ENCODE results near the gene TBX3.

TBX3 gene

DNA sequence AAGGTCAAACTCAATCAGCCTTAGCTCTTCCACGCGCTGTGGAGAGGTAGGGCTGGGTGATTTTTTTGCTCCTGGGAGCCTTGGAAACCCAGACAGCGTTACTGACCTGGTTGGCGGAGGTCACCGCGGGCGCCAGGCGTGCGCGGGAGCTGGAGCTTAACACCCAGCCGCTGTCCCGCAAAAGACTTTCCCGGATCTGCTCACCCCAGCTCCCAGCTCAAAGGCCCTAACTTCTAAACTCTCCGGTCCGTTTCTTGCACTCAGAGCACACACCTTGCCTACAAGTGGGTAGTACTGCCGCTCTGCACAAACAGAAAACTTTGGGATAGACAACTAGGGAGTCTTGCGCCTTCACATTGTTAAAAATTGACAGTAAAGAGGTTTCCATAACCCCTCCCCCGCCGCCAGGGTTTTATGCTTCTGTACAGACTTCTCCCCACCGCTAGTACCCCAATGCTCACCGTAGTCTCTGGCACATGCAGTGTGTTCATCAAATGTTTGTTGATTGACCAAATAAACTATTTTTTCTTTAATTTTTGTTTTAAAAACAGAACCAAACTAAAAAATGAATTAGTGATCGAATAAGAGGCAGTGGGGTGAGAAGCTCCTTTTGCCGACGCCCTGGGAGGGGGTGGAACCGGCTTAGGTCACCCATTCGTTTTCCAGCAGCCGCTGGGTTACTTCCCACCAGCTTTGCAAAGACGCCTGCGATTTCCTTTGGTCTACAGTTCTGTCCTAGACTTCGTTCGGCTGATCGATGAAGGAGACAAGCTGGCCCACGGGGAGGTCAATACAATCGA is 12.7 kb upstream of the TBX3 start:
- no peak for DNase-seq

DNA sequence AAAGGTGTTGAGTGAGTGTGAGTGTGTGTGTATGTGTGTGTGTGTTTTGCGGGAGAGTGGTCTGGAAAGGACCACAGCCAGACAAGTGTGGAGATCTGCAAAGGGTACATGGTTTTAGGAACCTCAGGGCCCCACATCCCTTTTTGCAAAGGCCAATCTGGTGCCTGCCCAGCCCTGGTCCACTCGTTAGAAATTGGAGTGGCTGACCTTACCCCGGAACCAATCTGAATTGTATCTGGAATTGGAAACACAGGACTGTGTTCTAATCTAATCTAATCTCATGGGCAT is 11.3 kb upstream of the TBX3 start:
- DNase-seq, result no peak

GRCh38 chr12:114694436-114695304 is 10.7 kb upstream of the TBX3 start:
- no peak for DNase-seq

- DNase-seq, result no peak
Measured at GRCh38 chr12:114693532-114693931, 9.6 kb upstream of the TBX3 start.

- no peak for DNase-seq
Measured at GRCh38 chr12:114693059-114693531, 9.1 kb upstream of the TBX3 start.

DNA sequence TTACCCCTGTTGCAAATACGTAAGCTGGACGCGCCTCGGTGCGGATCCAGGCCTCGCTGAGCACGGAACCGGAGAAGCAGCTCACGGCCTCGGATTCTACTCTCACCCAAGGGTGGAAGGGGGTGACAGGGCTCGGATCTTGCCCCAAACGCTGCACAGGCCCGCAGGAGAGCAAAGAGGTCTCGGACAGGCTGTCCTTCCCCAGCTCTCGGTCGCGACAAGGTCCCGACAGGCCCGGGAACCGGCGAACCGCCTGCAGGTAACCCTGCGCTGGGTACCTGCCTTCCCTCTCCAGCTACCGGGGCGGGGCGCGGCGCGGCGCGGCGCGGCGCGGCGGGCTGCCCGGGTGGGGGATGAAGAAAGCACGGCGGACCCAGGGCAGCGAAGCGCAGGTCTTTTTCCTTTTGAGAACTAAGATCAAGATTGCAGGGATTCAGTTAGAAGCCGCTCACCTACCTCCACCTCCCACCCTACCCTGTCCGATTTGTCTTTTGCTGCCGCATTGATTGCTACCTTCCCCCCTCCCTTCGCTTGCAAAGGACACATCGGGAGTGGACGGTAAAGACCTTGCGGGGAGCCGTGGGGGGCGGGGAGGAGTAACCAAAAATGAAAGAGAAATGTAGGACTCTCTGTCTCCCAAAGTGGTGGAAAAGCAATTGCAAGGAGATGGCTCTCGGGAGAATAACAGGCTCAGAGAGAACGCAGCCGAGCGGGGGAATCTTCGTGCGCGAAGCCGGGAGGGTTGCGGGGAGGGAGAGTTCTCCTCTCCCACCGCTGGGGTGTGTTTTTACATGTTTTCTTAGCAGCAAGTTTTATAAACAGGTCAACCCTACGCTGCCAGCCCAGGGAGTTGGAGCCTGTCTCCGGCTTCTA is 8.4 kb upstream of the TBX3 start:
- DNase-seq, result no peak

DNA sequence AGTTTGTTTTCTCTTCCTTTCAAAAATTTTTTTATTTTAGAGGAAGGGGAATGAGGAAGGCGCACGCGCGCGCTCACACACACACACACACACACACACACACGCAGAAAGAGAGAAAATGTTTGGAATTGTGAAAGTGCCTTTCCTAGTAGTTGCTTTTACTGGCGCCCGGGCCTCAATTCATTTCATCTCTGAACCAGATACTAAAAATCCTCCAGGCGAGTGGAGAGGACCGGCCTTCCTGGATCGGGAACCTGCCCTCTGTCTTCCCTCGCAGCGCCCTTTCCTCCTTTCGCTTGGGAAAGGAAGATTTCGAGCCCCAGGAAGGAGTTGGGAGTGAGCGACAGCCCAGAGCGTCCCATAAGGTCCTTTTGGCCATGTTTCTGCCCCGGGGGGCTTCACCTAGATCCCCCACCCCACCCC is 7.8 kb upstream of the TBX3 start:
- no peak for DNase-seq

- DNase-seq, result no peak
Measured at GRCh38 chr12:114691196-114691595, 7.2 kb upstream of the TBX3 start.

- no peak for DNase-seq
Measured at GRCh38 chr12:114690267-114691135, 6.5 kb upstream of the TBX3 start.

GRCh38 chr12:114689075-114689994 is 5.4 kb upstream of the TBX3 start:
- DNase-seq, result no peak

DNA sequence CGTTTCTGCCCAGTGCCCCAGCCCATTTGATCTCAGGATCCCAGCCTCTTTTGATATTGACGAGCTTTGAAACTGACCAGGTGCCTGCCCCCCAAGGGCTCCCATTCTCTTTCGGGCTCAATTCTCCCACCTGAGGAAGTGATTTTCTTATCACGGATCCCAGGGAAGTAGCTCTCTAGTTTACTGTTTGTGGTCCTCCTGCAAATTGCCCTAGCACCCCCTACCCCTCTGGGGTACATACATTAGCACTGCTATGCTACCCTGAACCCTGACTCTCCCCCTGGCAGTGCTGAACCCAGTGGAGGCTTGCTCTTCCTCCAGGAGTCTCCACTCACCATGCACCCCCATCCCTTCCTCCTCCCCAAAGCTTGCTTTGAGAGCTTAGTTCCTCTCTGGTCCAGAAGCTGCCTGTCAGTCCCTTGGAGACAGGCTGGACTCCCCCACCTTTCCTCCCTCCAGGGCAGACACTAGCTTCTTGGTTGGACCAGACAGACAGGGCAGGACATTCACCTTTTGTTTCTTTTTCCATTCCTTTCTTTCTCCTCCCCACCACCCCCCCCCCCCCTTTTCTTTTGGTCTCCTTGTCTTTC is 4.4 kb upstream of the TBX3 start:
- DNase-seq, result no peak

- no peak for DNase-seq
Measured at GRCh38 chr12:114687802-114688201, 3.8 kb upstream of the TBX3 start.

- DNase-seq, result no peak
Measured at GRCh38 chr12:114686773-114687500, 3.0 kb upstream of the TBX3 start.

DNA sequence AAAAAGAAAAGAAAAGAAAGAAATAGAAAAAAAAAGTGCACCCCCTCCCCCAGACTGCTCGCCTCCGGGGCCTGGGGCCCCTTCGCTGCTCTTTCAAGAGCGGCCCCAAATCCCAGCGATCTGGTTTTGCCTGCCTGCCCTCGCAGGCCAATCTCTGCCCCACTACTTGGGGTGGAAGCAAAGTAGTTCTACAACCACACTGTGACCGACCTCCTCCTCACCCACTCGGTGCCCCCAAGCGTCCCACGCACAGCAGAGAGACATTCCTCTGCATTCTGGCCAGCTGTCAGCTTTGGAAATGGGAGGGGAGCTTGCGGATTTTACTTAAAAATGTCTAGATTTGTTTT is 2.4 kb upstream of the TBX3 start:
- DNase-seq, result no peak

DNA sequence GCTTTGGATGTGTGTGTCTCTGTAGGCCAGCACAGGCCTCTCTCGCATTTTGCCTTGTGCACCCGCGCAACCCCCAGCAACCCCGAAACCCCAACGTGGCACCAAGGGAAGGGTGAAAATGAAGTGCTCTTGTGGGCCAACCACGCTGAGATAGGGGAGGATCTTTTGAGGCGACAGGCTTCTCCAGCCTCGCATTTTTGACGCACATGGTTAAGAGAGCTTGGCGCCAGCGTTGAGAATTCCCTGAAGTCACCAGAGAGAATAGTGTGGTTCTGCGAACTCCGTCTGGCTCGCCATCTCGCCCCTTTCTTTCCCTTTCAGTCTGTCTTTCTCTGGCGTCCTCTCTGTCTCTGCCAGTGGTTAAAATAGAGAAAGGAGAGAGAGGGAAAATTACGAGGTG is 1.9 kb upstream of the TBX3 start:
- no peak for DNase-seq

DNA sequence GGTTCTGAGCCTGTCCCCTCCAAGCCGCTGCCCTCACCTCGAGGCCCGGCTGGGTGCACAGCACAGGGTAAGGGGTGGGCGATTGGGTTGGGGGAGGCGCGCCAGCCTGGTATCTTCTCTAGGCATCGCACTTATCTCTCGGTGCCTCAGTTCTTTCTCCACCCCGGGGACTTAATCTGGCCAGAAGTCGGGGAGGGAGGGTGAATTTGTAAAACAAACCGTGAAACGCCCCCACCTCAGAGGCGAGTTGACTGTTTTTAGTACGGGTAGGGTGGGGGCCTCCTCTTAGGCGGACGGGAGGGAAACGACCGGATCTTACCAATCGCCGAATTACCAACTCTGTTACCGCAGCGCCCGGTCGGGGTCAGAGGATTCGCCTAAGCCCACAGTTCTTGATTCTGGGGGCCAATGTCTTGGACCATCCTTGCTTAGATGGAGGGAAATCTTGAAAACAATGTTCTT is 1.4 kb upstream of the TBX3 start:
- no peak for DNase-seq

- DNase-seq, result no peak
Measured at GRCh38 chr12:114684870-114685273, 897 bp upstream of the TBX3 start.

DNA sequence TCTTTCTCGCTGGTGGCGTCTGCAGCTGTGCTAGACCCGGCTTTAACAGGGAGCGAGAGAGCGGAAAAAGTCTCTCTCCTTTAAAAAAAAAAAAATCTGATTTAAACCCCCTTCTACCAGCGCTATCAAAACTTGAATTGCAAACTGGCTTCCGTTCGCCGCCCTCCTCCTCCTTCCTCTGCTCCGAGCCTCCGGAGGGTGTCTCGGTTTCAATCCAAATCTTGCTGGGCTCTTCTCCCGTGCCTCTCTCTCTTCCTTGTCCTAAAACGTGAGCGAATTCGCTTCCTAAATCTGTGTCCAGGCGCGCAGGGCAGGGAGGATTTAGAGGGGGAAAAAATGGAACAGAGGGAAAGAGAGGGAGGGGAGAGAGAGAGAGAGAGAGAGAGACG is 272 bp downstream of the TBX3 start:
- no peak for DNase-seq

Data from anterior cingulate cortex (tissue), 58 donors.